Occipital lobe (tissue), 3 donors: ENCODE measurements around the gene PTER. TPM values are rescaled to one million over a fixed set of nuclear protein-coding genes. Genes with fewer than 3 reads are reported as not detected.

Source experiments
- DNase-seq: peaks from one replicate; lab custom pipeline; 2025; lab: John Stamatoyannopoulos, UW
- small RNA-seq: library from RNA; depleted of rRNA; stranded (forward); fragments of <200 nt; gene quantifications from one replicate; pipeline ENCODE3, GENCODE V24; 2014
- total RNA-seq: library from RNA; depleted of rRNA; stranded (reverse); fragments of >200 nt; gene quantifications from one replicate; pipeline ENCODE4 v1.2.3, GENCODE V29; 2014

The PTER gene
- total RNA-seq, 1 donor from 2014 or later, result 0.62 TPM

GRCh38 chr10:16536155-16536554 is 99.3 kb downstream of the PTER start:
- DNase-seq, result no peak

- no peak for DNase-seq
These were observed 107.3 kb downstream of the PTER start for GRCh38 chr10:16544099-16544498.

GRCh38 chr10:16544591-16544990 is 107.8 kb downstream of the PTER start:
- no peak for DNase-seq

GRCh38 chr10:16545116-16545736 is 108.4 kb downstream of the PTER start:
- DNase-seq, result no peak

GRCh38 chr10:16547973-16548372 is 111.2 kb downstream of the PTER start:
- no peak for DNase-seq

GRCh38 chr10:16559236-16559773 is 122.5 kb downstream of the PTER start:
- DNase-seq, result no peak

- DNase-seq, result no peak
These were observed 126.1 kb downstream of the PTER start for GRCh38 chr10:16562891-16563290.

Small RNA genes lying within 50 kb of the gene (small RNA-seq; reads per million reads assigned to genes)
- 1.4 reads per million, percentile 79 among the genes with 10 or more reads in this experiment for gene RNU2-18P

Other genes starting within 250 kb of the PTER start
- 20.6 TPM for gene C1QL3, start 84.9 kb downstream of the PTER start, total RNA-seq